A673 (cell line): ENCODE measurements around the gene RNF121. TPM values are rescaled to one million over a fixed set of nuclear protein-coding genes. Genes with fewer than 3 reads are reported as not detected.

Experiments used
- BruUV-seq: library from RNA; stranded (reverse); fragments of 400-500 nt; replicated peaks from 2 replicates; lab custom pipeline; 2021; lab: Mats Ljungman, UMichigan
- CTCF ChIA-PET: fragments of 300-600 bp; sonication (Branson Sonifier 250); formaldehyde crosslinking; loops from one replicate; lab custom pipeline; 2022; ENCODE audit warnings: antibody characterized with exemption; lab: Charles Lee
- POLR2A ChIA-PET: fragments of 300-600 bp; sonication (Branson Sonifier 250); formaldehyde crosslinking; loops from one replicate; lab custom pipeline; 2022; ENCODE audit warnings: antibody characterized with exemption; ENCODE audit not compliant: low non-redundant PET; lab: Charles Lee
- DNase-seq: peaks from one replicate; pipeline ENCODE4 v3.0.0-alpha.2; 2015; ENCODE audit warnings: low spot score
- H3K27ac ChIP-seq: fragments of 200-600 bp; sonication (generic); 2 replicates; pipeline ENCODE4 v1.5.1; 2016; ENCODE audit warnings: mixed run types, low read depth, mild to moderate bottlenecking, mixed read lengths, antibody characterized with exemption, low read length; ENCODE audit not compliant: poor library complexity, severe bottlenecking
- H3K27me3 ChIP-seq: fragments of 200-600 bp; sonication (generic); replicated peaks from 2 replicates; pipeline ENCODE4 v1.6.1; 2017; ENCODE audit warnings: mixed run types, low read depth, mild to moderate bottlenecking, mixed read lengths, antibody characterized with exemption, low read length; ENCODE audit not compliant: insufficient read depth, poor library complexity
- H3K36me3 ChIP-seq: fragments of 200-600 bp; sonication (generic); 2 replicates; pipeline ENCODE4 v1.6.1; 2016; ENCODE audit warnings: mixed run types, mild to moderate bottlenecking, mixed read lengths, antibody characterized with exemption, low read length; ENCODE audit not compliant: insufficient read depth, poor library complexity, severe bottlenecking
- H3K4me1 ChIP-seq: fragments of 200-600 bp; sonication (generic); 2 replicates; pipeline ENCODE4 v1.6.1; 2017; ENCODE audit warnings: mixed run types, mild to moderate bottlenecking, mixed read lengths, antibody characterized with exemption, low read length; ENCODE audit not compliant: insufficient read depth, poor library complexity, severe bottlenecking
- H3K4me3 ChIP-seq: fragments of 200-600 bp; sonication (generic); 2 replicates; pipeline ENCODE4 v1.5.1; 2016; ENCODE audit warnings: low read depth, mixed run types, mild to moderate bottlenecking, mixed read lengths, low read length; ENCODE audit not compliant: poor library complexity, severe bottlenecking
- H3K9me3 ChIP-seq: fragments of 200-600 bp; sonication (generic); 2 replicates; pipeline ENCODE4 v1.6.1; 2016; ENCODE audit warnings: mixed run types, low read depth, mild to moderate bottlenecking, mixed read lengths, antibody characterized with exemption, low read length; ENCODE audit not compliant: poor library complexity, severe bottlenecking
- EZH2 ChIP-seq: fragments of 200-600 bp; sonication (generic); IDR thresholded peaks from 2 replicates; pipeline ENCODE4 v1.6.1; 2017; ENCODE audit warnings: borderline replicate concordance, low read depth, mild to moderate bottlenecking, mixed read lengths, antibody characterized with exemption, low read length; ENCODE audit not compliant: poor library complexity, severe bottlenecking
- intact Hi-C: fragments of 100-400 bp; cut with micrococcal nuclease; formaldehyde crosslinking; loops from one replicate; pipeline ENCODE4 v1.10.0; 2022; ENCODE audit not compliant: unreplicated experiment
- total RNA-seq: library from RNA; stranded (reverse); gene quantifications from 2 replicates; pipeline ENCODE4 v1.2.3, GENCODE V29; 2021
- TF ChIP-seq, protein P1 (sequence below): fragments of 300-800, 200-600 bp; sonication (generic); conservative IDR thresholded peaks from 2 replicates; pipeline ENCODE4 v1.5.1; 2017; ENCODE audit warnings: low read depth, mild to moderate bottlenecking, antibody characterized with exemption, low read length, moderate library complexity, mixed read lengths

The RNF121 gene
- total RNA-seq, 1 experiment from 2014 or later, result 59.1 TPM

DNA sequence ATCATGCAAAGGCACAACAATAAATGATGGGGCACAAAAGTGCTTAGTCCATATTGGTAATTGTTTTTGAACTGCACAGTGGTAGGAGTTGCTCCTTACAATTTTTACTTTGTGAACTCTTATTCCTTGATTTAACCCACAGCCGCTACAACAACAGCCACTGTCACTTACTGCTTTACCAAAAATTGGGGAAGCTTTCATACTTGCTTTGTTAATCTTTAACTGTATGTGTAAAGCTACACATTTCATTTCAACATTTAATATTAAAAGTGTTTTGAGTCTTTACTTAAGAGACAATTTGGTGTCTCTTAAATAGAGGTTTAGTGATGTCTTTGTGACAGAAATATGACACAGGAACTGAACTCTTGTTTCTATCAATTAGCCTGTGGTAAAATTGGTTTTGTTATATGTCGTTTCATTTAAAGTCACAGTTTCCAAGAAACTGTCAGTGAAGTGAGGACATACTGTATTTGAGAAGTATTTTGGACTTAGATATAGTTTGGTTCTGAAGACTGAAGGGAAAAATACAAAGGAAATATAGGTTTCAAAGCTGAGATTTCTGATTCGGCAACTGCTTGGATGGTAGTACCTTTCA, 63.4 kb downstream of the RNF121 start:
- POLR2A ChIA-PET, result no interaction called here

DNA sequence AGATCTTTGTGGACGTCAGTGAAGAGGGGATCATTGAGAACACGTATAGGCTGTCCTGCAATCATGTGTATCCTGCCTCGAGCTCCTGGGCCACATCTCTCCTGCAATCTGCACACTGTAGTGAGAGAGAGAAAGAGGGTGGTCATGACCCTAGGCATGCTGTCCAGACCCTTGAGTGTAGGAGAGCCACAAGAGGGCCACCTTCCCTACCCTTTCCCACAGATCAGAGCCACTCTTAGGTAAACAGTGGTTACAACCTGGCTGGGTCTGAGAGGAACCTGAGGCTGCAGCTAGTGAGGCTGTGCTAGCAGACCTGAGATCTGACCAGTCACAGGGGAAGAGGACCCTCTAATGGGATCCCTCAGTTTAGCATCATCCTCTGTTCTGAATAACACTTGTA, 65.9 kb downstream of the RNF121 start:
- no peaks in the 10 kb centered on the region for H3K27me3 ChIP-seq
- no TSS peak for BruUV-seq
- intact Hi-C loops, result no loop called here
- TF ChIP-seq, protein P1, sequence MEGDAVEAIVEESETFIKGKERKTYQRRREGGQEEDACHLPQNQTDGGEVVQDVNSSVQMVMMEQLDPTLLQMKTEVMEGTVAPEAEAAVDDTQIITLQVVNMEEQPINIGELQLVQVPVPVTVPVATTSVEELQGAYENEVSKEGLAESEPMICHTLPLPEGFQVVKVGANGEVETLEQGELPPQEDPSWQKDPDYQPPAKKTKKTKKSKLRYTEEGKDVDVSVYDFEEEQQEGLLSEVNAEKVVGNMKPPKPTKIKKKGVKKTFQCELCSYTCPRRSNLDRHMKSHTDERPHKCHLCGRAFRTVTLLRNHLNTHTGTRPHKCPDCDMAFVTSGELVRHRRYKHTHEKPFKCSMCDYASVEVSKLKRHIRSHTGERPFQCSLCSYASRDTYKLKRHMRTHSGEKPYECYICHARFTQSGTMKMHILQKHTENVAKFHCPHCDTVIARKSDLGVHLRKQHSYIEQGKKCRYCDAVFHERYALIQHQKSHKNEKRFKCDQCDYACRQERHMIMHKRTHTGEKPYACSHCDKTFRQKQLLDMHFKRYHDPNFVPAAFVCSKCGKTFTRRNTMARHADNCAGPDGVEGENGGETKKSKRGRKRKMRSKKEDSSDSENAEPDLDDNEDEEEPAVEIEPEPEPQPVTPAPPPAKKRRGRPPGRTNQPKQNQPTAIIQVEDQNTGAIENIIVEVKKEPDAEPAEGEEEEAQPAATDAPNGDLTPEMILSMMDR, result no peak
- TF ChIP-seq EZH2, result no peak
- no peak overlapping the region for H3K27ac ChIP-seq
- no peaks in the 10 kb centered on the region for H3K4me1 ChIP-seq
- ChIA-PET CTCF (no interaction called here), POLR2A (no interaction called here)
- no peak overlapping the region for H3K4me3 ChIP-seq
- H3K9me3 ChIP-seq, result no peaks in the 10 kb centered on the region
- DNase-seq, result no peak
- H3K36me3 ChIP-seq, result peaks cover 8% of the 10 kb centered on the region

More for the DNA sequence above, 63.4 kb downstream of the RNF121 start:
- H3K9me3 ChIP-seq, result no peaks in the 10 kb centered on the region
- no peaks in the 10 kb centered on the region for H3K4me1 ChIP-seq
- intact Hi-C loops, result no loop called here
- no peak overlapping the region for H3K4me3 ChIP-seq
- TF ChIP-seq, protein P1, result no peak
- no peak for TF ChIP-seq EZH2
- DNase-seq, result no peak
- peaks cover 8% of the 10 kb centered on the region for H3K36me3 ChIP-seq
- H3K27me3 ChIP-seq, result no peaks in the 10 kb centered on the region
- CTCF ChIA-PET, result no interaction called here
- no TSS peak for BruUV-seq
- H3K27ac ChIP-seq, result no peak overlapping the region

GRCh38 chr11:71995726-71996291, 67.0 kb downstream of the RNF121 start:
- ChIA-PET CTCF (interaction anchor here (0.6 kb wide), 1 partner anchor 146 kb away, joined by 4 read pairs; no protein-coding TSS in a partner anchor), POLR2A (no interaction called here)
- Histone ChIP-seq H3K27me3 (no peaks in the 10 kb centered on the region), H3K4me1 (no peaks in the 10 kb centered on the region), H3K36me3 (peaks cover 5% of the 10 kb centered on the region), H3K27ac (no peak overlapping the region), H3K4me3 (no peak overlapping the region), H3K9me3 (no peaks in the 10 kb centered on the region)
- BruUV-seq, result no TSS peak
- intact Hi-C loops, result no loop called here
- no peak for TF ChIP-seq EZH2
- TF ChIP-seq, protein P1, result no peak
- no peak for DNase-seq
